ENCODE results near the gene FAM8A1.

FAM8A1 gene

GRCh38 chr6:17656644-17657043, 56.5 kb downstream of the FAM8A1 start:
- no peak for DNase-seq (ENCODE audit: low read depth in 2 of 2, low spot score in 1 of 2)

All from stimulated activated CD8-positive, alpha-beta memory T cell treated with anti-CD3 and anti-CD28 coated beads, Interleukin-4, amount 100 ng/mL, for 1 hour (primary cell).